OCI-LY7 (cell line): Measurements from ENCODE around the gene NDNF. TPM values are rescaled to one million over a fixed set of nuclear protein-coding genes. Genes with fewer than 3 reads are reported as not detected.

Experiments
- BruUV-seq: library from RNA; stranded (reverse); fragments of 400-500 nt; replicated peaks from 2 replicates; lab custom pipeline; 2021; lab: Mats Ljungman, UMichigan
- CTCF ChIA-PET: fragments of 300-600 bp; sonication (Branson Sonifier 250); formaldehyde crosslinking; loops from one replicate; lab custom pipeline; 2022; ENCODE audit warnings: antibody characterized with exemption; ENCODE audit not compliant: unreplicated experiment; lab: Charles Lee
- POLR2A ChIA-PET: fragments of 300-600 bp; sonication (Branson Sonifier 250); formaldehyde crosslinking; loops from one replicate; lab custom pipeline; 2022; ENCODE audit warnings: antibody characterized with exemption; lab: Charles Lee
- DNase-seq: peaks from one replicate; pipeline ENCODE4 v3.0.0-alpha.2; 2015; ENCODE audit warnings: low spot score
- H2AFZ ChIP-seq: fragments of 200-600 bp; sonication (generic), shearing (Covaris generic); 2 replicates; pipeline ENCODE4 v1.6.1; 2014; ENCODE audit warnings: mild to moderate bottlenecking, antibody characterized with exemption, low read length, moderate library complexity
- H3K27ac ChIP-seq: fragments of 200-600 bp; sonication (generic); 2 replicates; pipeline ENCODE4 v1.5.1; 2014; ENCODE audit warnings: mixed run types, low read depth, mild to moderate bottlenecking, moderate library complexity, low read length, inconsistent platforms; ENCODE audit not compliant: poor library complexity, severe bottlenecking
- H3K36me3 ChIP-seq: fragments of 200-600 bp; sonication (generic); 2 replicates; pipeline ENCODE4 v1.6.1; 2014; ENCODE audit warnings: mild to moderate bottlenecking, antibody characterized with exemption, low read length, moderate library complexity, mixed read lengths; ENCODE audit not compliant: insufficient read depth
- H3K4me1 ChIP-seq: fragments of 200-600 bp; sonication (generic); 2 replicates; pipeline ENCODE4 v1.5.1; 2014; ENCODE audit warnings: mild to moderate bottlenecking, low read length; ENCODE audit not compliant: insufficient read depth, poor library complexity, severe bottlenecking
- H3K4me2 ChIP-seq: fragments of 200-600 bp; sonication (generic); 2 replicates; pipeline ENCODE4 v1.6.1; 2014; ENCODE audit warnings: mild to moderate bottlenecking, low read length
- H3K4me3 ChIP-seq: fragments of 200-600 bp; sonication (generic); 2 replicates; pipeline ENCODE4 v1.5.1; 2014; ENCODE audit warnings: mild to moderate bottlenecking, low read depth, low read length; ENCODE audit not compliant: poor library complexity, severe bottlenecking
- H3K79me2 ChIP-seq: fragments of 200-600 bp; sonication (generic); 2 replicates; pipeline ENCODE4 v1.6.1; 2016; ENCODE audit warnings: low read depth, mild to moderate bottlenecking, low read length, moderate library complexity, mixed read lengths; ENCODE audit not compliant: insufficient read depth
- H3K9me2 ChIP-seq: fragments of 200-600 bp; sonication (generic); 2 replicates; pipeline ENCODE4 v1.6.1; 2016; ENCODE audit warnings: mild to moderate bottlenecking, low read length, mixed read lengths; ENCODE audit not compliant: insufficient read depth
- H3K9me3 ChIP-seq: fragments of 200-600 bp; sonication (generic); 2 replicates; pipeline ENCODE4 v1.6.1; 2014; ENCODE audit warnings: mild to moderate bottlenecking, mixed run types, low read length, mixed read lengths
- H4K20me1 ChIP-seq: fragments of 200-600 bp; sonication (generic); 2 replicates; pipeline ENCODE4 v1.6.1; 2014; ENCODE audit warnings: mild to moderate bottlenecking, antibody characterized with exemption, low read length, moderate library complexity, mixed read lengths; ENCODE audit not compliant: insufficient read depth
- CTCF ChIP-seq: fragments of 200-600 bp; sonication (generic); conservative IDR thresholded peaks from 2 replicates; pipeline ENCODE4 v1.5.1; 2014; ENCODE audit warnings: mild to moderate bottlenecking, antibody characterized with exemption, low read length, moderate library complexity, mixed read lengths
- EZH2phosphoT487 ChIP-seq: fragments of 200-600 bp; sonication (generic); IDR thresholded peaks from 2 replicates; pipeline ENCODE4 v1.6.1; 2018; ENCODE audit warnings: low read depth, borderline replicate concordance, mild to moderate bottlenecking, mixed run types, antibody characterized with exemption, low read length, moderate library complexity, mixed read lengths
- intact Hi-C: fragments of 100-400 bp; cut with micrococcal nuclease; formaldehyde crosslinking; loops from one replicate; pipeline ENCODE4 v1.10.0; 2022; ENCODE audit not compliant: unreplicated experiment
- total RNA-seq, 2 experiments: library from RNA; depleted of rRNA in 1 of 2; stranded (reverse); fragments of >200 nt in 1 of 2; shearing (Covaris generic) in 1 of 2; gene quantifications; 2 replicates each; pipeline ENCODE4 v1.2.3, GENCODE V29; 2014 to 2022

The NDNF gene
- total RNA-seq, 2 experiments from 2014 or later = not detected

GRCh38 chr4:121076416-121076815, 4.1 kb upstream of the NDNF start:
- no TSS peak for BruUV-seq
- Histone ChIP-seq H3K9me2 (no peaks in the 10 kb centered on the region), H3K9me3 (no peaks in the 10 kb centered on the region), H4K20me1 (no peaks in the 10 kb centered on the region), H3K79me2 (no peaks in the 10 kb centered on the region), H3K27ac (no peak overlapping the region), H2AFZ (no peak overlapping the region), H3K4me2 (no peak overlapping the region), H3K36me3 (no peaks in the 10 kb centered on the region), H3K4me1 (no peaks in the 10 kb centered on the region), H3K4me3 (no peak overlapping the region)
- no peak for DNase-seq
- ChIA-PET CTCF (no interaction called here), POLR2A (interaction anchor here (0.7 kb wide), 1 partner anchor 777 kb away, joined by 3 read pairs; no protein-coding TSS in a partner anchor)
- intact Hi-C loops = no loop called here
- TF ChIP-seq EZH2phosphoT487 (no peak), CTCF (no peak)

GRCh38 chr4:121073672-121074381, 1.5 kb upstream of the NDNF start:
- no peak overlapping the region for H3K4me2 ChIP-seq
- ChIA-PET CTCF (no interaction called here), POLR2A (no interaction called here)
- H3K27ac ChIP-seq = no peak overlapping the region
- H3K79me2 ChIP-seq = no peaks in the 10 kb centered on the region
- H3K4me3 ChIP-seq = no peak overlapping the region
- no peaks in the 10 kb centered on the region for H3K9me3 ChIP-seq
- TF ChIP-seq CTCF (no peak), EZH2phosphoT487 (no peak)
- H3K36me3 ChIP-seq = no peaks in the 10 kb centered on the region
- intact Hi-C loops = no loop called here
- no peak for DNase-seq
- no peaks in the 10 kb centered on the region for H3K4me1 ChIP-seq
- no peaks in the 10 kb centered on the region for H4K20me1 ChIP-seq
- no peaks in the 10 kb centered on the region for H3K9me2 ChIP-seq
- BruUV-seq = no TSS peak
- H2AFZ ChIP-seq = no peak overlapping the region

- Histone ChIP-seq H4K20me1 (no peaks in the 10 kb centered on the region), H3K79me2 (no peaks in the 10 kb centered on the region), H3K36me3 (no peaks in the 10 kb centered on the region), H3K4me1 (no peaks in the 10 kb centered on the region), H3K4me2 (no peak overlapping the region), H3K9me3 (no peaks in the 10 kb centered on the region), H3K27ac (no peak overlapping the region), H3K4me3 (no peak overlapping the region), H2AFZ (no peak overlapping the region), H3K9me2 (no peaks in the 10 kb centered on the region)
- TF ChIP-seq EZH2phosphoT487 (no peak), CTCF (no peak)
- no TSS peak for BruUV-seq
- intact Hi-C loops = no loop called here
- ChIA-PET CTCF (no interaction called here), POLR2A (no interaction called here)
- DNase-seq = no peak
Measured at GRCh38 chr4:121073004-121073435, 685 bp upstream of the NDNF start.
